H4 (cell line): ENCODE measurements around the gene MOB1B. TPM values are rescaled to one million over a fixed set of nuclear protein-coding genes. Genes with fewer than 3 reads are reported as not detected.
"Not testable (repeated sequence)": the region's sequence is repeated elsewhere in the genome, so short reads cannot be mapped to it uniquely, and the experiment has no call there.

Experiments used
- DNase-seq: peaks from one replicate; pipeline ENCODE4 v3.0.0-alpha.2; 2015; ENCODE audit warnings: low spot score
- total RNA-seq: library from RNA; depleted of rRNA; stranded (reverse); fragments of >200 nt; shearing (Covaris generic); gene quantifications from 2 replicates; pipeline ENCODE4 v1.2.3, GENCODE V29; 2014; rRNA removed

Gene MOB1B
- total RNA-seq, 1 experiment from 2014 or later = 5.9 TPM

DNA sequence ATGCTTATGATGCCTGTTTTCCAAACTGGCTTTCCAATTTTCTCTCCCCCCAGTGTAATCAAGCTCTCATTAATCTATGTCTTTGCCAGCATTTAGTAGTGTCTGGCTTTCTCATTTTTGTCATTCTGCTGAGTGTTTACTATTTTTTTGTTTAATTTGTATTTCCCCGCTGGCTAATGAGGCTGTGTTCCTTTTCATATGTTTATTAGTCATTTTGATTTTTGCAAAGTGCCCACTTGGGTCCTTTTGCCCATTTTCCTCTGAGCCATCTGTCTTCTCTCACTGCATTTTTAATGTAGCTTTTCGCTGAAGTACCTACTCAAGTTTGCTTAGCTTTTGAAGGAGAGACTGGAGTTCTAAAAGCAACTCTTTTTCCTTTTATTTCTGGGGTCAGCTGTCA lies 106.0 kb downstream of the MOB1B start:
- DNase-seq = no peak

- DNase-seq = no peak
Observed at GRCh38 chr4:71009086-71009485, 106.9 kb downstream of the MOB1B start.

DNA sequence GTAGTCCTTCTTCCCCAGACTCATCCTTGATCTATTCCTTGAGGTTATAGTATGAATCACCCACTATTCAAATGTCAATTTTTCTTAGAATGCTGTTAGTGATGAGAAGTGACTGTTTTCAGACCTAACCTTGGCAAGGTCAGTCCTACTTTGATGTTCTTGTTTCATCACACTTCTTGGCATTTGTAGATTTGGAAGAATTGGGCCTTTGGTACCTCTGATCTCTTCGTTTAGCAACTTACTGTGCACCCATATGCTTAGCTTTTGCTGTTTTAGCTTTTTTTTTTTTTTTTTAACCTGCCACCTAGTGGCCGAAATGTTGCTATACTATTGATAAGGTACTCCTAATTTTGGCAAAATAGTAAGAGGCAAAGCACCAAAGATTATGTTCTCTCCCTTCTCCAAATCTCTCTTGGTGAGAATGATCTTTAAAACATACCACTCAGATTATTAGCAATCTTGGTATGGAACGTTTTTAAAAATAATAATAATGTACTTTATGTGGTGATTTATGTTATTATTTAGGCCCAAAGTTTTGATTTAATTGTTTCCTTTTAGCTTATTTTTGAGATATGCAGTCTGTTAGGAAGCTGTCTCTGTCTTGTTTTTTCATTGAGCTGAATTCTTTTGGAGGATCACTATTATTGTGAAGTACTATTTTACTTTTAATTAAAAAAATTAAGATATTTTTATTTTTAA lies 107.9 kb downstream of the MOB1B start:
- no peak for DNase-seq

DNA sequence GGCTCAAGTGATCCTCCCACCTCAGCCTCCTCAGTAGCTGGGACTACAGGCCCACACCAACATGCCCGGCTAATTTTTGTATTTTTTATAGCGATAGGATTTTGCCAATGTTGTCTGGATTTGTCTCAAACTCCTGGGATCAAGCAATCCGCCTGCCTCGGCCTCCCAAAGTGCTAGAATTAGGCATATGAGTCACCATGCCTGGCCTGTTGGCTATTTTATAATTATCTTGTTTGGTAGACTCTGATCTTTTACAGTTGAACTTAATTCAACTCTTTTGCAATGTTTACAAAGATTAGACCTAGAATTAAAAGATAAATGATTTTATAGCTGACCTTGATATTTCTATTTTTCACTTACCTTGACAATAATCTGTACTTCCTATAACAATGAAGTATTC lies 109.3 kb downstream of the MOB1B start:
- no peak for DNase-seq

- not testable (repeated sequence) for DNase-seq
Observed at GRCh38 chr4:71017391-71017790, 115.2 kb downstream of the MOB1B start.

DNA sequence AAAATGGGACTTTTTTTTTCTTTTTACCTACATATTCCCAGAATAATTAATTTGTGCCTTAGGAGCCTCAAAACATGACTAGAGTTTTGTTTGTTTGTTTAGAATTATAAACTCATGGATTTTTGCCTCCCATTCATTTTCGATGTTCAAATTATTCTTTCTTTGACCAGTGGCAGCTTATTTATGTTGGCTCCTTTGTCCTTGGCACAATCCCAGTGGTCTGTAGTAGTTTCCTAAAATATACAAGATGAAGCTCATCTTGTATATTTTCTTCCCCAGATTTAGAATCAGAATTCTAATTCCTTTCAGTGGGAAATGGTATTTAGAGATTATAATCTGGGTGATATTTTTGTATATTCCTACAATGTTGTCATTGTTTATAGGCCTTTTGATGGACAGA lies 118.4 kb downstream of the MOB1B start:
- no peak for DNase-seq

- no peak for DNase-seq
Observed at GRCh38 chr4:71025654-71026053, 123.5 kb downstream of the MOB1B start.

DNA sequence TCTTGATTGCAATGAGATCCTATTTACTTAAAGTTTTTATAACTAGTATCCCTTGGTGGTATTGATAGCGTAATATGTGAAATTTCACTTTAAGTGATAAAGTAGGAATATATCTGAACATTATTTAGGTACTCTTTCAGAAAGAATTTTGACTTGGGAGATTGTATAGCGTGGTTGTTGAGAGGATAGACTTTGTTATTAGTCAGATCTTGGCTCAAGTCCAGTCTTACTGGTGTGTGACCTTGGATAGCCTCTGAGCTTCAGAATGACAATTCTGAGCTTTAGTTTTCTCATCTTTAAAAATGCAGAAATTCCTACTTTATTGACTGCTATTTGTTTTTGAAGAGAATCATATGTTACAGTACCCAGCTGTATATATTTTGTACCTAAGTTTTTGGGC lies 123.9 kb downstream of the MOB1B start:
- peak; percentile 69 for DNase-seq

- DNase-seq = no peak
Observed at GRCh38 chr4:71027611-71028010, 125.4 kb downstream of the MOB1B start.

DNA sequence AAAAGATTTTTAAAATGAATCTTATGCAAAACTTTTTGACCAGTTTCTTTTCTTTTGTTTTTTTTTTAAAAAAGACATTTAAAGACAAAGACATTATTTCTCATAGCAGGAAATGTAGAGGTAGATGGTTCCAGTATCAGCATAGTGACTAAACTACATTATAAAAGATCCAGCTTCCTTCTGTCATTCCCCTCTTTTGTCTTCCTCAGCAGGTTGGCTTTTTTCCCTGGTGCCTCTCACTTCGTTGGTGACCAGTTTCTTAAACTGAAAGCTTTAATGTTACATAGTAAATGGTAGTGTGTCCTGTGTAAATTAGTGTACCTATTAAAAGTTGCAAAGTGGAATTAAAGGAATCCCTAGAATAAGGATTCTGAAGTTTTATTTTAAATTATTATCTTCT lies 127.3 kb downstream of the MOB1B start:
- no peak for DNase-seq

GRCh38 chr4:71032106-71032505 lies 129.9 kb downstream of the MOB1B start:
- DNase-seq = not testable (repeated sequence)

Other genes with a start within 250 kb of the MOB1B start
- gene JCHAIN, start 235.9 kb upstream of the MOB1B start, total RNA-seq = 1.3 TPM in 1 of 2 replicates, not detected in the other
- gene UTP3, start 213.8 kb upstream of the MOB1B start, total RNA-seq = 19.7 and 23.6 TPM in 2 replicates
- 12.0 and 15.5 TPM in 2 replicates for gene RUFY3, start 180.4 kb upstream of the MOB1B start, total RNA-seq
- 53.6 and 74.1 TPM in 2 replicates for gene GRSF1, start 62.5 kb upstream of the MOB1B start, total RNA-seq
- 28.7 and 38.2 TPM in 2 replicates for gene DCK, start 91.3 kb downstream of the MOB1B start, total RNA-seq